ENCODE results near the gene HACD2. TPM values are rescaled to one million over a fixed set of nuclear protein-coding genes. Genes with fewer than 3 reads are reported as not detected.

The HACD2 gene
- total RNA-seq, 1 experiment from 2014 or later = 43.0 TPM

GRCh38 chr3:123457841-123458240, 127.0 kb downstream of the HACD2 start:
- Histone ChIP-seq H3K9ac (ENCODE audit: low read length) (no peak overlapping the region), H3K79me2 (ENCODE audit: insufficient read depth, low read length) (no peaks in the 10 kb centered on the region), H3K4me3 (replicated peaks in 1 of 2; ENCODE audit: low read depth in 1 of 2, low read length in 2 of 2) (no peak overlapping the region), H3K9me3 (ENCODE audit: control insufficient read depth in 1 of 2, insufficient read depth in 1 of 2, low read depth in 1 of 2, low read length in 2 of 2) (no peaks in the 10 kb centered on the region), H3K27me3 (ENCODE audit: insufficient read depth, low read length) (no peaks in the 10 kb centered on the region), H3K27ac (ENCODE audit: low read depth, low read length) (no peak overlapping the region), H2AFZ (ENCODE audit: low read depth, low read length, poor library complexity, severe bottlenecking) (no peak overlapping the region), H3K4me1 (ENCODE audit: control insufficient read depth in 1 of 2, insufficient read depth in 2 of 2, low read length in 2 of 2) (no peaks in the 10 kb centered on the region), H3K36me3 (ENCODE audit: control insufficient read depth in 1 of 2, insufficient read depth in 2 of 2, low read length in 2 of 2) (no peaks in the 10 kb centered on the region), H3K4me2 (ENCODE audit: low read length) (no peak overlapping the region), H4K20me1 (ENCODE audit: insufficient read depth) (no peaks in the 10 kb centered on the region), H3K9me2 (ENCODE audit: insufficient read depth) (no peaks in the 10 kb centered on the region)
- RAD21 ChIA-PET (ENCODE audit: low non-redundant PET in 1 of 2, low total read pairs in 2 of 2, uncharacterized antibody in 2 of 2, unreplicated experiment in 2 of 2) = no interaction called here
- TF ChIP-seq EZH2 (IDR thresholded peaks at IDR 0.05) = no peak
- TF ChIP-seq POLR2A (IDR thresholded peaks at IDR 0.05; ENCODE audit: borderline replicate concordance, extremely low read depth, insufficient read depth, insufficient read length) = no peak
- no peak for TF ChIP-seq REST (IDR thresholded peaks at IDR 0.05; ENCODE audit: low read depth)
- TF ChIP-seq TCF7L2 (IDR thresholded peaks at IDR 0.05; ENCODE audit: borderline replicate concordance, extremely low read depth, insufficient read depth, insufficient read length) = no peak
- no peak for TF ChIP-seq MAX (IDR thresholded peaks at IDR 0.05)
- no peak for TF ChIP-seq POLR2AphosphoS5 (IDR thresholded peaks at IDR 0.05; ENCODE audit: low read depth, low read length)
- TF ChIP-seq ELF1 (IDR thresholded peaks at IDR 0.05; ENCODE audit: borderline replicate concordance, low read depth) = no peak
- TF ChIP-seq, protein P1, sequence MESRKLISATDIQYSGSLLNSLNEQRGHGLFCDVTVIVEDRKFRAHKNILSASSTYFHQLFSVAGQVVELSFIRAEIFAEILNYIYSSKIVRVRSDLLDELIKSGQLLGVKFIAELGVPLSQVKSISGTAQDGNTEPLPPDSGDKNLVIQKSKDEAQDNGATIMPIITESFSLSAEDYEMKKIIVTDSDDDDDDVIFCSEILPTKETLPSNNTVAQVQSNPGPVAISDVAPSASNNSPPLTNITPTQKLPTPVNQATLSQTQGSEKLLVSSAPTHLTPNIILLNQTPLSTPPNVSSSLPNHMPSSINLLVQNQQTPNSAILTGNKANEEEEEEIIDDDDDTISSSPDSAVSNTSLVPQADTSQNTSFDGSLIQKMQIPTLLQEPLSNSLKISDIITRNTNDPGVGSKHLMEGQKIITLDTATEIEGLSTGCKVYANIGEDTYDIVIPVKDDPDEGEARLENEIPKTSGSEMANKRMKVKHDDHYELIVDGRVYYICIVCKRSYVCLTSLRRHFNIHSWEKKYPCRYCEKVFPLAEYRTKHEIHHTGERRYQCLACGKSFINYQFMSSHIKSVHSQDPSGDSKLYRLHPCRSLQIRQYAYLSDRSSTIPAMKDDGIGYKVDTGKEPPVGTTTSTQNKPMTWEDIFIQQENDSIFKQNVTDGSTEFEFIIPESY (IDR thresholded peaks at IDR 0.05; ENCODE audit: extremely low read depth, insufficient replicate concordance, low read length) = no peak
- no peak for TF ChIP-seq ZFX (IDR thresholded peaks at IDR 0.05)
- CTCF ChIA-PET = no interaction called here
- ATAC-seq (no peak), DNase-seq (ENCODE audit: low read depth, low spot score) (no peak)
- intact Hi-C loops (cut with micrococcal nuclease) = no loop called here
- no TSS peak for BruUV-seq (replicated peaks)
- POLR2A ChIA-PET = no interaction called here

Data from HCT116 (cell line).